Measurements from ENCODE around the gene C6orf163.

The C6orf163 gene

GRCh38 chr6:87351583-87351982 is 7.0 kb downstream of the C6orf163 start:
- in situ Hi-C loops (cut with MboI; ENCODE audit: low sequenced_read_pairs), result no loop called here

GRCh38 chr6:87356181-87356580 is 11.6 kb downstream of the C6orf163 start:
- in situ Hi-C loops (cut with MboI; ENCODE audit: low sequenced_read_pairs), result no loop called here

GRCh38 chr6:87357479-87358196 is 13.0 kb downstream of the C6orf163 start:
- in situ Hi-C loops (cut with MboI; ENCODE audit: low sequenced_read_pairs), result no loop called here

- in situ Hi-C loops (cut with MboI; ENCODE audit: low sequenced_read_pairs), result no loop called here
Measured at GRCh38 chr6:87364602-87365252, 20.1 kb downstream of the C6orf163 start.

- in situ Hi-C loops (cut with MboI; ENCODE audit: low sequenced_read_pairs), result no loop called here
Measured at GRCh38 chr6:87366072-87366827, 21.6 kb downstream of the C6orf163 start.

- in situ Hi-C loops (cut with MboI; ENCODE audit: low sequenced_read_pairs), result no loop called here
Measured at GRCh38 chr6:87366899-87367298, 22.3 kb downstream of the C6orf163 start.

- in situ Hi-C loops (cut with MboI; ENCODE audit: low sequenced_read_pairs), result no loop called here
Measured at GRCh38 chr6:87373377-87373776, 28.8 kb downstream of the C6orf163 start.

- in situ Hi-C loops (cut with MboI; ENCODE audit: low sequenced_read_pairs), result no loop called here
Measured at GRCh38 chr6:87375315-87375714, 30.7 kb downstream of the C6orf163 start.

GRCh38 chr6:87376643-87377042 is 32.0 kb downstream of the C6orf163 start:
- in situ Hi-C loops (cut with MboI; ENCODE audit: low sequenced_read_pairs), result no loop called here

- in situ Hi-C loops (cut with MboI; ENCODE audit: low sequenced_read_pairs), result no loop called here
Measured at GRCh38 chr6:87378947-87379346, 34.3 kb downstream of the C6orf163 start.

- in situ Hi-C loops (cut with MboI; ENCODE audit: low sequenced_read_pairs), result no loop called here
Measured at GRCh38 chr6:87382861-87383260, 38.2 kb downstream of the C6orf163 start.

GRCh38 chr6:87384038-87384437 is 39.4 kb downstream of the C6orf163 start:
- in situ Hi-C loops (cut with MboI; ENCODE audit: low sequenced_read_pairs), result no loop called here

- in situ Hi-C loops (cut with MboI; ENCODE audit: low sequenced_read_pairs), result no loop called here
Measured at GRCh38 chr6:87384449-87384848, 39.8 kb downstream of the C6orf163 start.

GRCh38 chr6:87391334-87391733 is 46.7 kb downstream of the C6orf163 start:
- in situ Hi-C loops (cut with MboI; ENCODE audit: low sequenced_read_pairs), result no loop called here

- in situ Hi-C loops (cut with MboI; ENCODE audit: low sequenced_read_pairs), result no loop called here
Measured at GRCh38 chr6:87393026-87393622, 48.5 kb downstream of the C6orf163 start.

- in situ Hi-C loops (cut with MboI; ENCODE audit: low sequenced_read_pairs), result no loop called here
Measured at GRCh38 chr6:87395431-87395830, 50.8 kb downstream of the C6orf163 start.

- in situ Hi-C loops (cut with MboI; ENCODE audit: low sequenced_read_pairs), result no loop called here
Measured at GRCh38 chr6:87396595-87397392, 52.2 kb downstream of the C6orf163 start.

- in situ Hi-C loops (cut with MboI; ENCODE audit: low sequenced_read_pairs), result no loop called here
Measured at GRCh38 chr6:87397656-87398055, 53.0 kb downstream of the C6orf163 start.

GRCh38 chr6:87401832-87402231 is 57.2 kb downstream of the C6orf163 start:
- in situ Hi-C loops (cut with MboI; ENCODE audit: low sequenced_read_pairs), result no loop called here

GRCh38 chr6:87407561-87407900 is 62.9 kb downstream of the C6orf163 start:
- in situ Hi-C loops (cut with MboI; ENCODE audit: low sequenced_read_pairs), result no loop called here
